Transverse colon (tissue), 3 donors: ENCODE results near the gene BNIP5.

Experiments
- EP300 ChIP-seq: sonication (generic); formaldehyde crosslinking; IDR thresholded peaks from one replicate; pipeline ENCODE4 v1.6.1; 2017; ENCODE audit warnings: antibody characterized with exemption, low read depth
- POLR2A ChIP-seq: fragments of 450-650 bp; IDR thresholded peaks from one replicate; pipeline ENCODE4 v1.6.1; 2016; ENCODE audit warnings: antibody characterized with exemption, mild to moderate bottlenecking, moderate library complexity
- TF ChIP-seq, protein P1 (sequence below), 5 experiments: fragments of 200-600 bp in 3 of 5; fragments of 450-650 bp in 2 of 5; sonication (generic) in 3 of 5; IDR thresholded peaks; 1 replicate in 2 of 5; 2 replicates in 3 of 5; pipeline ENCODE4 v1.5.1; 2016 to 2017; ENCODE audit warnings: antibody characterized with exemption in 5 of 5, inconsistent platforms in 3 of 5, mild to moderate bottlenecking in 2 of 5, moderate library complexity in 1 of 5

DNA sequence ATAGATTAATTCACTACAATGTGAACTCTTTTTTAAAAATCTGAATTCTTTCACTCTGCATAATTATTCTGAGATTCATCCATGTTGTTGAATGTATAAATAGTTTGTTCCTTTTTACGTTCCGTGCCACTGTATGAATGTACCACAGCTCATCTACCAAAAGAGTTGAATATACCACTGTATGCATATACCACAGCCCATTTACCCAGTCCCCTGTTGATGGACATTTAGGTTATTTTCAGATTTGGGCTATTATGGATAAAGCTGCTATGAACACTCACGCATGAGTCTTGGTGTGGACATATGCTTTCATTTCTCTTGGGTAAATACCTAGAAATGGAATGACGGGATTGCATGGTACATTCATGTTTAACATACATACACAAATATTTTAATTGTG lies 38.7 kb downstream of the BNIP5 start:
- TF ChIP-seq EP300: no peak
- TF ChIP-seq, protein P1, sequence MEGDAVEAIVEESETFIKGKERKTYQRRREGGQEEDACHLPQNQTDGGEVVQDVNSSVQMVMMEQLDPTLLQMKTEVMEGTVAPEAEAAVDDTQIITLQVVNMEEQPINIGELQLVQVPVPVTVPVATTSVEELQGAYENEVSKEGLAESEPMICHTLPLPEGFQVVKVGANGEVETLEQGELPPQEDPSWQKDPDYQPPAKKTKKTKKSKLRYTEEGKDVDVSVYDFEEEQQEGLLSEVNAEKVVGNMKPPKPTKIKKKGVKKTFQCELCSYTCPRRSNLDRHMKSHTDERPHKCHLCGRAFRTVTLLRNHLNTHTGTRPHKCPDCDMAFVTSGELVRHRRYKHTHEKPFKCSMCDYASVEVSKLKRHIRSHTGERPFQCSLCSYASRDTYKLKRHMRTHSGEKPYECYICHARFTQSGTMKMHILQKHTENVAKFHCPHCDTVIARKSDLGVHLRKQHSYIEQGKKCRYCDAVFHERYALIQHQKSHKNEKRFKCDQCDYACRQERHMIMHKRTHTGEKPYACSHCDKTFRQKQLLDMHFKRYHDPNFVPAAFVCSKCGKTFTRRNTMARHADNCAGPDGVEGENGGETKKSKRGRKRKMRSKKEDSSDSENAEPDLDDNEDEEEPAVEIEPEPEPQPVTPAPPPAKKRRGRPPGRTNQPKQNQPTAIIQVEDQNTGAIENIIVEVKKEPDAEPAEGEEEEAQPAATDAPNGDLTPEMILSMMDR (IDR thresholded peaks at IDR 0.05): no peak
- no peak for TF ChIP-seq POLR2A
